Neutrophil (primary cell): ENCODE data around the gene SNTB2.

Experiments used
- H3K27ac ChIP-seq: fragments of 200-600 bp; sonication (generic); 2 replicates; pipeline ENCODE4 v1.5.1; 2016; ENCODE audit warnings: mild to moderate bottlenecking, moderate library complexity
- H3K27me3 ChIP-seq: fragments of 200-600 bp; sonication (generic); 2 replicates; pipeline ENCODE4 v1.6.0; 2016; ENCODE audit warnings: mild to moderate bottlenecking
- H3K36me3 ChIP-seq: fragments of 200-600 bp; sonication (generic); 2 replicates; pipeline ENCODE4 v1.5.1; 2017
- H3K4me1 ChIP-seq, 2 experiments: fragments of 200-600 bp in 1 of 2; sonication (generic) in 1 of 2; 1 replicate in 1 of 2; 2 replicates in 1 of 2; pipeline versions ENCODE4 v1.5.1 to v1.6.1; 2013 to 2016; ENCODE audit warnings: low read depth in 1 of 2, low read length in 1 of 2, mild to moderate bottlenecking in 1 of 2, moderate library complexity in 1 of 2; ENCODE audit not compliant: control insufficient read depth in 1 of 2, insufficient read depth in 1 of 2
- H3K4me3 ChIP-seq, 2 experiments: fragments of 200-600 bp in 1 of 2; sonication (generic) in 1 of 2; 1 replicate in 1 of 2; 2 replicates in 1 of 2; pipeline ENCODE4 v1.5.1; 2013 to 2016; ENCODE audit warnings: low read depth in 1 of 2, low read length in 1 of 2, mild to moderate bottlenecking in 1 of 2, moderate library complexity in 1 of 2
- H3K9me3 ChIP-seq: fragments of 200-600 bp; sonication (generic); 2 replicates; pipeline ENCODE4 v1.5.1; 2016
- CTCF ChIP-seq: fragments of 200-600 bp; sonication (generic); IDR thresholded peaks from 2 replicates; pipeline ENCODE4 v1.5.1; 2016; ENCODE audit warnings: antibody characterized with exemption

SNTB2 gene

GRCh38 chr16:69306031-69306430 is 119.1 kb downstream of the SNTB2 start:
- TF ChIP-seq CTCF = no peak
- Histone ChIP-seq H3K9me3 (no peaks in the 10 kb centered on the region), H3K27ac (no peak overlapping the region), H3K36me3 (peaks cover 6% of the 10 kb centered on the region), H3K4me3 (no peak overlapping the region), H3K27me3 (no peaks in the 10 kb centered on the region), H3K4me1 (peaks cover 6% of the 10 kb centered on the region in 2 experiments)

- peaks cover 2% of the 10 kb centered on the region for H3K36me3 ChIP-seq
- H3K4me1 ChIP-seq = peaks cover 11% of the 10 kb centered on the region in 2 experiments
- H3K9me3 ChIP-seq = no peaks in the 10 kb centered on the region
- H3K27me3 ChIP-seq = no peaks in the 10 kb centered on the region
- TF ChIP-seq CTCF = no peak
- no peak overlapping the region for H3K27ac ChIP-seq
- H3K4me3 ChIP-seq = no peak overlapping the region
Observed at GRCh38 chr16:69307091-69307490, 120.1 kb downstream of the SNTB2 start.

- H3K27ac ChIP-seq = no peak overlapping the region
- no peaks in the 10 kb centered on the region for H3K36me3 ChIP-seq
- no peaks in the 10 kb centered on the region for H3K27me3 ChIP-seq
- peaks cover 14 to 17% of the 10 kb centered on the region in 2 experiments for H3K4me1 ChIP-seq
- no peak for TF ChIP-seq CTCF
- H3K4me3 ChIP-seq = no peak overlapping the region
- H3K9me3 ChIP-seq = no peaks in the 10 kb centered on the region
Observed at GRCh38 chr16:69307856-69308255, 120.9 kb downstream of the SNTB2 start.

GRCh38 chr16:69309316-69309715 is 122.4 kb downstream of the SNTB2 start:
- no peaks in the 10 kb centered on the region for H3K9me3 ChIP-seq
- H3K27me3 ChIP-seq = no peaks in the 10 kb centered on the region
- TF ChIP-seq CTCF = no peak
- peaks cover 14 to 17% of the 10 kb centered on the region in 2 experiments for H3K4me1 ChIP-seq
- no peak overlapping the region for H3K4me3 ChIP-seq
- peaks cover 4% of the 10 kb centered on the region for H3K36me3 ChIP-seq
- no peak overlapping the region for H3K27ac ChIP-seq

- Histone ChIP-seq H3K27me3 (no peaks in the 10 kb centered on the region), H3K4me1 (peaks cover 14 to 17% of the 10 kb centered on the region in 2 experiments), H3K9me3 (no peaks in the 10 kb centered on the region), H3K36me3 (peaks cover 18% of the 10 kb centered on the region), H3K4me3 (peak within 1 kb of the TSS; percentile 62 to 71), H3K27ac (peak within 1 kb of the TSS; percentile 88)
- peak; percentile 100 for TF ChIP-seq CTCF
Observed at GRCh38 chr16:69310653-69311532, 123.9 kb downstream of the SNTB2 start, which contains the start of gene VPS4A. Gene VPS4A, plus strand, starts transcription at chr16:69311350. Its CDS starts 162 bp downstream, at chr16:69311512.
